Kidney capillary endothelial cell (primary cell): Measurements from ENCODE around the gene SNRPA.
"Not testable (repeated sequence)": the region's sequence is repeated elsewhere in the genome, so short reads cannot be mapped to it uniquely, and the experiment has no call there.

Experiments
- DNase-seq: peaks from one replicate; pipeline ENCODE4 v3.0.0-alpha.2; 2018; ENCODE audit warnings: low spot score

Gene SNRPA

DNA sequence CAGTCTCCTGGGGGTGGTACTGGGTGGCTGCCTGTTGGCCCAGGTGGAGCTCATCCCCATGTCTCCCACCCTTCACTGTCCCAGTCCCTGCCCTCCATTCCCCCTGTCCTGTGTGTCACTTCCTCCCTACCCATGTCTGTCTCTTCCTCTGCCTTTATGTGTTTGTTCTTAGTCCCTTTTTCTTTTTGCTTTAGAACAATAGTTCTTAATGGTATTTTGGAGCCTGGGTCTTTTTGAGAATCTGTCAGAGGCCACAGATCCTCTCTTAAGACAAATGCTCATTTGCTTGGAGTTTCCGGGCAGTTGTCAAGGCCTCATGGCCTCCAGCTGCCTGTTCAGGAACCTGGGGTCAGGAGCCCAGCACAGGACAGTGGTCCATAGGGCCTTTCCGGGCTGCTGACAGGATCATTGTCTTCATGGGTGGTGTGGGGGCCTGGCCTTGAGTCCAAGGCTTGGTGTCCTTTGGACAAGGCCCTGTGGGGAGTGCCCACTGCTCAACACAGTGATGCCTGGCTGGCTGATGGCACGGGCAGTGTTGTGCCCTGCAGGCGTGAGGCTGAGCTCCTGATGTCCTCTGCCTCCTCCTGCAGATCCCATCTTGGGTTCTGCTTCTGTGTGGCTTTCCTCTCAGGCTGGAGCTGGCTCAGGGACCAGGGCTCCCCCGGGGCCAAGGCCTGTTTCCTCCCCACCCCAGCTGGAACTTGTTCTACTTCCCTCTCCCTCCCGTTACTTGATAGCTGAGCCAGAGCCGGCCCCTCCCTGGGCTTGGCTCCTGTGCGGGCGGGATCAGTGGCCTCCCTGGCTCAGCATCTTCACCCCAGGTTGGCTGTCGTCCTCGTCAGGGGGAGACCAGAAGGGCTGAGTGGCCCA, 51.5 kb downstream of the SNRPA start:
- DNase-seq, result no peak

GRCh38 chr19:40803170-40803856, 52.3 kb downstream of the SNRPA start:
- DNase-seq, result no peak

GRCh38 chr19:40803857-40804782, 53.1 kb downstream of the SNRPA start:
- no peak for DNase-seq

DNA sequence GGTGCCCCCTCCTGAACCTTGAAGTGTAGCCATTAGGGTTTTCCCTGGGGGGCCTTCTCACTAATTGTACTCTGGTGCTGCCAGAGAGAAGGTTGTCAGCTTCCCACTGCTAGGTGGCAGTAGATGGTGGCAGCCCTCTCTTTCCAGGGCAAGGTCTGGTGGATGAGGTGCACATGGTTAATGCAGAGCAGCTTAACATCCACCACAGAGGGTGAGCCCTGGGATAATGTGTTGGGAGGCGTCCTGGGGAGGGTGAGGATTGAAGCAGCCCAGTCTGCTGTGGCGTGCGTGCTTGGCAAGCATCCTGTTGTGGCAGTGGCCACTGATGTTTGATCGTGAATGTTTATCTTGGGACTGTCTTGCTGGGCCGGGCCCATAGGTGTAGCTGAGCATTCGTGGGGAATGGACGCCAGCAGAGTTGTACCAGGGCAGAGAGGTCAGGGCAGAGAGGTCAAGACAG, 53.8 kb downstream of the SNRPA start:
- DNase-seq, result no peak

- DNase-seq, result no peak
Measured at GRCh38 chr19:40805258-40805868, 54.4 kb downstream of the SNRPA start.

DNA sequence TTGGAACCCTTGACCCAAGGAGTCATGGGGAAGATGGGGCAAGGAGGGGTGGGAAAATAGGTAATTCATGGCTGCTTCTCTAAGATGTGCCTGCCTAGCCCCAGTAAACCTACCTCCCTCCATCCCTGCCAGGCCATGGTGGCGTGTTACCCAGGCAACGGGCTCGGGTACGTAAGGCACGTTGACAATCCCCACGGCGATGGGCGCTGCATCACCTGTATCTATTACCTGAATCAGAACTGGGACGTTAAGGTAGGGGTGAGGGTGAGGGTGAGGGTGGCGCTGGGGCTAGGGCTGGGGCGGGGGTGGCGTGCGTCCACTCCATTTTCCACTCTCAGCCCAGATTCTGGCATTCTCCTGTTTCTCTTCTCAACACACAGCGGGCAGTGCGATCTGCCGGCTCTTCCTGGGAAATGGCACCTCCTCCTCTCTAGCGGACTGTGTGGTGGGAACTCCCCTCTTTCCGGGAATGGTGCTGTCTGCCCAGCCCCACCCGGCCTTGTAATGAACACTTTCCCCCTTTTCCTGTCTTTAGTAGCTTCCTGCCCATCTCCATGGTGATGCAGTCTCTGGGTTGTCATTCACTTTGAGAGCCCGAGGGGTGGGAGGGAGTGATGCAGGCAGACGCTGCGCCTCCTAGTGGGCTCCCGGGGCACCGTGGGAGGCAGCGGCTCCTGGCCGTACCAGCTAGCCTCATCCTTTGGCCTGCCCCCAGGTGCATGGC, 55.6 kb downstream of the SNRPA start:
- peak; percentile 97 for DNase-seq

GRCh38 chr19:40807147-40808020, 56.4 kb downstream of the SNRPA start:
- no peak for DNase-seq

- no peak for DNase-seq
Measured at GRCh38 chr19:40808021-40808325, 57.0 kb downstream of the SNRPA start.

- no peak for DNase-seq
Measured at GRCh38 chr19:40808497-40808896, 57.5 kb downstream of the SNRPA start.

DNA sequence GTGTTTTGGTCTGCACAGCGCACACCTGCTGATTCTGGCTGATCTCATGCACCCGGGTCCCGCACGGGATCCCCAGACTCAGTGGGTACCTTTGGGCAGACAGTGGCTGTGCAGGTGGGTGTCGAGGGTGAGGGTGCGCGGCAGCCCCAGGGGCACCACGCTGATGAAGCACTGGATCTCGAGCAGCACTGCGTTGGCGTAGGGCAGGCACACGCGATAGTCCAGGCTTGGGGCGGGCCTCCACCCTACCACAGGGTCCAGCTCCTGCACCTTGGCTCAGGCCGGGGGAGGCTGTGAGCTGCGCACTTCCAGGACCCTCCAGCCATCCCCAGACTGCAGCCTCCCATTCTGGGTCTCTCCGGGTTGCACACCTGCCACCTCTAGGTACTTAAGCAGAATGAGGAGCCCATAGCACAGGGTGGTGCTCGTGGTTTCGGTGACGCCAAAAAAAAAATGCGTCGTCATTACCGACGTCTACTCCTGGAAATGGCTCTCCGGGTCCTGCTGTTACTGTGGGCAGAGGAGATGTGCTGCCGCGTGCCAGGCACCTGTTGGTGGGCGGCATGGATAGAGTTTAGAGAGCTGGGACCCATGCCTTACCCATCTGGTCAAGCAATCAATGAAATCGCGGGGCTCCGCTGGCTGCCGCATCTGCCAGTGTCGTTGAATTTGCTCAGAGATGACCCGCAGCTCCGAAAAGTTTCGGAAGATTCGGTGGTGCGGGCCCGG, 58.5 kb downstream of the SNRPA start:
- DNase-seq, result no peak

- DNase-seq, result no peak
Measured at GRCh38 chr19:40810160-40810559, 59.2 kb downstream of the SNRPA start.

GRCh38 chr19:40810649-40811408, 59.8 kb downstream of the SNRPA start:
- DNase-seq, result peak; percentile 75

DNA sequence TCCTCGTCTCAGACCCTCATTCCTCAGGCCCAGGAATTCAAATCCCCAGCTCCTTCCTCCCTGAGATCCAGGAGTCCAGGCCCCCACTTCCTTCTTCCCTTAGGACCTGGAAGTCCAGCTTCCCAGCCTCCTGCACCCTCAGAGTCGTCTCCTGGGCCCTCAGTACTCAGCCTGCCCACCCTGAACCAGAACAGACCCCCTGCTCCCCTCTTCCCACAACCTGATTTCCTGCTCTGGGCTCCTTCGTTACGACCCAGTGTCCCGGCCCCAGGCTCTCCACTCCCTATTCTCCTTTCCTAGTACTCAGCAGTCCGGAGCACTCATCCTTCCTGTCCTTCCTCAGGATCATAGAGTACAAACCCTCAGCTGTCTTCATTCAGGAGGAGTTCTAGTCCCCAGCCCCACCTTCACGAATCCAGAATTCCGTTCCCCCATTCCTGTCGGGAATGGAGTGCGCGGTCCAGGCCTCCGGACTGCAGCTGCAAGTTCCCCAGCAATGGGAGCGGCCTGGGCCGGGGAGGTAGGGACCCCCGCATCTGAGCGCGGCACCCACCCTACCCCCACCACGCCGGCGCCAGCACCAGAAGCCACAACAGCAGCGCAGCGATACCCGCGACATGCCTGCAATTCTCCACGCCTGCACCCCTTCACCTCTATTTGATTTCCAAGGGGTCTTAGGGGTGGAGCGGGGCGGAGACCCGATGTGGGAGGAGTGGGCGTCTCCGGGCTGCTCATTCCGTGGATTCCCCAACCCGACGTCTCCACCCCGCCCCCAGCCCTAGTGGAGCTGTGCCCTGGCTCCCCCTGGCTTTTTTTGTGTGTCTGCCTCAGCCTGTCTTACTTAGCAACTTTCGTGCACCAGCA, 60.7 kb downstream of the SNRPA start:
- DNase-seq, result no peak

GRCh38 chr19:40812571-40812970, 61.6 kb downstream of the SNRPA start:
- not testable (repeated sequence) for DNase-seq

- DNase-seq, result no peak
Measured at GRCh38 chr19:40813182-40813581, 62.2 kb downstream of the SNRPA start.
